Thyroid gland (tissue), 4 donors: ENCODE data around the gene RNU6-1.

ENCODE experiments used
- CTCF ChIP-seq, 6 experiments: fragments of 200-600 bp in 3 of 6; fragments of 450-650 bp in 3 of 6; sonication (generic) in 3 of 6; IDR thresholded peaks; one replicate each; pipeline ENCODE4 v1.5.1; 2016 to 2019; ENCODE audit warnings: antibody characterized with exemption in 6 of 6, mild to moderate bottlenecking in 2 of 6, inconsistent platforms in 1 of 6, moderate library complexity in 1 of 6
- POLR2A ChIP-seq, 2 donors: fragments of 450-650 bp; IDR thresholded peaks; one replicate each; pipeline ENCODE4 v1.6.1; 2017; ENCODE audit warnings: antibody characterized with exemption in 2 of 2, mild to moderate bottlenecking in 2 of 2, moderate library complexity in 1 of 2

GRCh38 chr15:67859331-67859946 lies 19.6 kb upstream of the RNU6-1 start:
- no peak for TF ChIP-seq POLR2A (IDR thresholded peaks at IDR 0.05)
- TF ChIP-seq CTCF (IDR thresholded peaks at IDR 0.05), result peak in 1 of 6 experiments; percentile 9
